Gastrocnemius medialis (tissue), 4 donors: ENCODE data around the gene TBCCD1. TPM values are rescaled to one million over a fixed set of nuclear protein-coding genes. Genes with fewer than 3 reads are reported as not detected.

Experiments used
- ATAC-seq, 2 donors: fragments of 150-250 bp; one replicate each; pipeline ENCODE4 v1.9.1; 2016
- DNase-seq, 2 donors: peaks; one replicate each; pipeline ENCODE4 v3.0.0-alpha.2; 2019
- H3K27ac ChIP-seq, 4 donors: fragments of 200-600 bp; sonication (generic); 1 replicate in 1 of 4; 2 replicates in 3 of 4; pipeline ENCODE4 v1.5.1; 2016 to 2018; ENCODE audit warnings: mild to moderate bottlenecking in 2 of 4, moderate library complexity in 1 of 4
- H3K27me3 ChIP-seq, 3 donors: fragments of 200-600 bp; sonication (generic) in 2 of 3; 1 replicate in 1 of 3; 2 replicates in 2 of 3; pipeline versions ENCODE4 v1.5.1 to v1.6.0; 2016 to 2019; ENCODE audit warnings: mild to moderate bottlenecking in 1 of 3, moderate library complexity in 1 of 3
- H3K36me3 ChIP-seq, 2 donors: fragments of 200-600 bp; sonication (generic) in 1 of 2; one replicate each; pipeline ENCODE4 v1.5.1; 2017 to 2018
- H3K4me1 ChIP-seq, 2 donors: fragments of 200-600 bp; sonication (generic) in 1 of 2; one replicate each; pipeline ENCODE4 v1.5.1; 2016 to 2017; ENCODE audit warnings: mild to moderate bottlenecking in 2 of 2
- H3K4me3 ChIP-seq, 4 donors: fragments of 200-600 bp; sonication (generic) in 3 of 4; 1 replicate in 1 of 4; 2 replicates in 3 of 4; pipeline ENCODE4 v1.5.1; 2016 to 2019; ENCODE audit warnings: mild to moderate bottlenecking in 2 of 4
- H3K9me3 ChIP-seq, 3 donors: fragments of 200-600 bp; sonication (generic) in 2 of 3; 1 replicate in 1 of 3; 2 replicates in 2 of 3; pipeline ENCODE4 v1.5.1; 2016 to 2019
- POLR2A ChIP-seq, 2 donors: fragments of 450-650 bp; IDR thresholded peaks; one replicate each; pipeline ENCODE4 v1.6.1; 2017; ENCODE audit warnings: antibody characterized with exemption in 2 of 2, mild to moderate bottlenecking in 2 of 2, moderate library complexity in 2 of 2
- in situ Hi-C, 4 donors: fragments of 200-750 bp; cut with MboI; loops; one replicate each; pipeline versions ENCODE4 v1.15.0 to v1.8.0; 2017; ENCODE audit warnings: low sequenced_read_pairs in 4 of 4
- intact Hi-C: fragments of 100-400 bp; cut with DNase I; formaldehyde crosslinking; loops from one replicate; pipeline ENCODE4 v1.15.1; 2023; ENCODE audit warnings: low total_unique reads
- total RNA-seq, 4 donors: library from RNA; depleted of rRNA; stranded (reverse); fragments of >200 nt; gene quantifications; one replicate each; pipeline versions ENCODE4 v1.1.0 to v1.2.3, GENCODE V29; 2016
- TF ChIP-seq, protein P1 (sequence below), 5 experiments: fragments of 450-650 bp in 3 of 5; fragments of 200-600 bp in 2 of 5; sonication (generic) in 2 of 5; IDR thresholded peaks in 4 of 5; conservative IDR thresholded peaks in 1 of 5; 1 replicate in 4 of 5; 2 replicates in 1 of 5; pipeline ENCODE4 v1.5.1; 2016 to 2019; ENCODE audit warnings: antibody characterized with exemption in 5 of 5, mild to moderate bottlenecking in 3 of 5, moderate library complexity in 3 of 5

TBCCD1 gene
- total RNA-seq, 4 donors from 2014 or later: 7.3 to 10.7 (median 8.0) TPM

DNA sequence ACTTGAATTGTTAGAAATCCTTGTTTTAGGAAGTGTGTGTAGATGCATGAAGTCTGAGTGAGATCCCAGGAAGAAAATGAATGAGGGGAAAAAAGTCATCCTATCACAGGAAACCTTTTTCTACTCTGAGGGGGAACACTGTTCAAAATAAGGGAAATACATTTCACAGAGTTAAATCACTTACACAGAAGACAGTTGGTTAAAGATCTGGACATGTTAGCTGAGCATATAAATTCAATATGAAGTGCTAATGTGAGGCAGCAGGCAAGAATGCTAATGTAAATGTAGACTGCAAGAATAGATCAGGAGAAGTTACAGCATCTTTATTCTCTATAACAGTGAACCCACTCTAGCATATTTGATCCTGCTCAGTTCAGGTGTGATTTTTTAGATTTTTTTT, 2.6 kb downstream of the TBCCD1 start:
- peaks cover 14 to 23% of the 10 kb centered on the region in 2 donors for H3K4me1 ChIP-seq
- H3K27me3 ChIP-seq: no peaks in the 10 kb centered on the region
- TF ChIP-seq, protein P1, sequence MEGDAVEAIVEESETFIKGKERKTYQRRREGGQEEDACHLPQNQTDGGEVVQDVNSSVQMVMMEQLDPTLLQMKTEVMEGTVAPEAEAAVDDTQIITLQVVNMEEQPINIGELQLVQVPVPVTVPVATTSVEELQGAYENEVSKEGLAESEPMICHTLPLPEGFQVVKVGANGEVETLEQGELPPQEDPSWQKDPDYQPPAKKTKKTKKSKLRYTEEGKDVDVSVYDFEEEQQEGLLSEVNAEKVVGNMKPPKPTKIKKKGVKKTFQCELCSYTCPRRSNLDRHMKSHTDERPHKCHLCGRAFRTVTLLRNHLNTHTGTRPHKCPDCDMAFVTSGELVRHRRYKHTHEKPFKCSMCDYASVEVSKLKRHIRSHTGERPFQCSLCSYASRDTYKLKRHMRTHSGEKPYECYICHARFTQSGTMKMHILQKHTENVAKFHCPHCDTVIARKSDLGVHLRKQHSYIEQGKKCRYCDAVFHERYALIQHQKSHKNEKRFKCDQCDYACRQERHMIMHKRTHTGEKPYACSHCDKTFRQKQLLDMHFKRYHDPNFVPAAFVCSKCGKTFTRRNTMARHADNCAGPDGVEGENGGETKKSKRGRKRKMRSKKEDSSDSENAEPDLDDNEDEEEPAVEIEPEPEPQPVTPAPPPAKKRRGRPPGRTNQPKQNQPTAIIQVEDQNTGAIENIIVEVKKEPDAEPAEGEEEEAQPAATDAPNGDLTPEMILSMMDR (IDR thresholded peaks at IDR 0.05 in 4 of 5, conservative IDR thresholded peaks at IDR 0.05 in 1 of 5): no peak
- no peak for TF ChIP-seq POLR2A (IDR thresholded peaks at IDR 0.05)
- no peak overlapping the region for H3K4me3 ChIP-seq
- in situ Hi-C loops: loop anchor here in 2 of 4 donors (10.0 to 25.0 kb wide), 5 partner anchors 223 to 977 kb away; partner anchors contain the start of genes EIF4A2 (in 1 of the 2), ETV5 (in 1 of the 2) and SENP2 (in 1 of the 2)
- H3K9me3 ChIP-seq: no peaks in the 10 kb centered on the region
- no peak overlapping the region for H3K27ac ChIP-seq
- H3K36me3 ChIP-seq: peaks cover 0 to 21% of the 10 kb centered on the region in 2 donors
- DNase-seq (no peak), ATAC-seq (no peak)
- intact Hi-C loops: no loop called here

DNA sequence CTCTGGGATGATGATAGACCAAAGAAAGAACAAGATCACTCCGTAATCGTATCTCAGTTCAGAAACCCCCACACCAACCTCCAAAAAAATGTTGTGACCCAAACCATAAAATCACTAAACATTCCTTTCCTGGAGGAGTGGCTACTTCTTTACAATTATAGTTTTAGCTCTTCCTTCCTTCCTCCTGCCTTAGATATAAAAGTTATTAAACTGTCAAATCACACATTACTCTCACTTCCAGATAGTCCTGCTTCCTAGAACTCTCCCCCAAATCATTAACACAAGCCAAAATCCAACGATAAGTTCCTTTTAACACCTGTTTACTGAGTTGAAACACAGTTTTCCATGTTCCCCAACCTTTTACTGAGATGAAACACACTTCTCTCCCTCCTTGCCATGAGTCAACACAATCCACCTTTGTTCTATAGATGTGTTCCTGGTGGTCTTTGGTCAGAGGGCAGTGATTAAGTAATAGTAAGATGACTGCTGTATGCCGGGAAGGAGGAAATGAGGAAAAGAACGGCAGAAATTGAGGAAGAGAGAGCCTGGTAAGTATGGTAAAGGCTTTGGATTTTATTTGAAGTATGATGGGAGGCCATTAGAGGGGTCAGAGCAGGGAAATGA, 14.6 kb downstream of the TBCCD1 start:
- intact Hi-C loops: no loop called here
- Histone ChIP-seq H3K27ac (no peak overlapping the region), H3K36me3 (peaks cover 0 to 90% of the 10 kb centered on the region in 2 donors), H3K9me3 (no peaks in the 10 kb centered on the region), H3K27me3 (no peaks in the 10 kb centered on the region), H3K4me1 (no peaks in the 10 kb centered on the region), H3K4me3 (no peak overlapping the region)
- no peak for DNase-seq
- no peak for ATAC-seq
- in situ Hi-C loops: loop anchor here in 2 of 4 donors (25.0 kb wide), 4 partner anchors 235 to 965 kb away; partner anchors contain the start of genes EIF4A2 (in 1 of the 2), ETV5 (in 1 of the 2) and SENP2 (in 1 of the 2)
- TF ChIP-seq, protein P1 (IDR thresholded peaks at IDR 0.05 in 4 of 5, conservative IDR thresholded peaks at IDR 0.05 in 1 of 5): no peak
- no peak for TF ChIP-seq POLR2A (IDR thresholded peaks at IDR 0.05)

DNA sequence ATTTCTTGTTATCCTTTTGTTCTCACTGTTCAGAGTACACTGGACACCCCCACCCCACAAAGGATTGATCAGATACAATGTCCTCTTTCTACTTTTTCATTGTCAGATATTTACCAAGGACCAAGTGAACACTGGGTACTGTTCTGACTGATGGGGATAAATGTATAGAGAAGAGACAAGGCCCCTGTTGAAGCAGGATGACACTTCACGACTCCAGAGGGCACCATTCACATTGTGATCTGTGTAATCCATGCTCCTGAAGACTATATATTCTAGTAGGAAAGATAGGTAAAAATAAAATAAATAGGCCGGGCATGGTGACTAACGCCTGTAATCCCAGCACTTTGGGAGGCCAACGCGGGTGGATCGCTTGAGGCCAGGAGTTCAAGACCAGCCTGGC, 15.8 kb downstream of the TBCCD1 start:
- no peaks in the 10 kb centered on the region for H3K4me1 ChIP-seq
- H3K27me3 ChIP-seq: no peaks in the 10 kb centered on the region
- H3K27ac ChIP-seq: no peak overlapping the region
- no peak for ATAC-seq
- DNase-seq: no peak
- in situ Hi-C loops (loop anchor here in 2 of 4 donors (25.0 kb wide), 4 partner anchors 236 to 964 kb away; partner anchors contain the start of genes EIF4A2 (in 1 of the 2), ETV5 (in 1 of the 2) and SENP2 (in 1 of the 2)), intact Hi-C loops (no loop called here)
- H3K9me3 ChIP-seq: no peaks in the 10 kb centered on the region
- H3K4me3 ChIP-seq: no peak overlapping the region
- peaks cover 0 to 80% of the 10 kb centered on the region in 2 donors for H3K36me3 ChIP-seq
- TF ChIP-seq, protein P1 (IDR thresholded peaks at IDR 0.05 in 4 of 5, conservative IDR thresholded peaks at IDR 0.05 in 1 of 5): no peak
- TF ChIP-seq POLR2A (IDR thresholded peaks at IDR 0.05): no peak

DNA sequence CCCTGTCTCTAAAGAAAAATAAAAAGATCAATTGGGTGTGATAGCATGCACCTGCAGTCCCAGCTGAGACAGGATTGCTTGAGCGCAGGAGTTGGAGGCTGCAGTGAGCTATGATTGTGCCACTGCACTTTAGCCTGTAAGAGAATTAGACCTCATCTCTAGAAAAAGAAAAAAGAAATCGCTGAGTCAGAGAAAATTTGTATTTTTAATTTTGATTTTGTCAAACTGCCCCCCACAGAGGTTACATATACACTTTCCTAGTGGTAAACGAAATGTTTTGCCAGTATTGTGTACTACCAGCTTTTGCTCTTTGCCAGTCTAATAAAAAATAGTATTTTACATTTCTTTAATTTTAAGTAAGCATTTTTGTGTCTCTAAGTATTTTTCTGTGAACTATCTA, 17.6 kb downstream of the TBCCD1 start:
- Histone ChIP-seq H3K4me1 (no peaks in the 10 kb centered on the region), H3K36me3 (peaks cover 0 to 65% of the 10 kb centered on the region in 2 donors), H3K9me3 (no peaks in the 10 kb centered on the region), H3K4me3 (no peak overlapping the region), H3K27me3 (no peaks in the 10 kb centered on the region), H3K27ac (no peak overlapping the region)
- TF ChIP-seq POLR2A (IDR thresholded peaks at IDR 0.05): no peak
- TF ChIP-seq, protein P1 (IDR thresholded peaks at IDR 0.05 in 4 of 5, conservative IDR thresholded peaks at IDR 0.05 in 1 of 5): no peak
- no peak for ATAC-seq
- no peak for DNase-seq
- in situ Hi-C loops (loop anchor here in 3 of 4 donors (5.0 to 10.0 kb wide), 3 partner anchors 295 to 567 kb away; no protein-coding TSS in a partner anchor), intact Hi-C loops (no loop called here)
